Gastroesophageal sphincter (tissue), 4 donors: Measurements from ENCODE around the gene EPS8L2. TPM values are rescaled to one million over a fixed set of nuclear protein-coding genes. Genes with fewer than 3 reads are reported as not detected.

Experiments
- ATAC-seq: fragments of 150-250 bp; one replicate; pipeline ENCODE4 v1.9.1; 2016; ENCODE audit warnings: mild to moderate bottlenecking, moderate library complexity
- H3K27ac ChIP-seq, 4 donors: fragments of 200-600 bp; sonication (generic) in 3 of 4; 1 replicate in 3 of 4; 2 replicates in 1 of 4; pipeline ENCODE4 v1.5.1; 2016 to 2019
- H3K27me3 ChIP-seq: fragments of 200-600 bp; sonication (generic); one replicate; pipeline ENCODE4 v1.5.1; 2019
- H3K36me3 ChIP-seq, 2 donors: fragments of 200-600 bp; sonication (generic); one replicate each; pipeline ENCODE4 v1.5.1; 2019; ENCODE audit warnings: control low read depth in 1 of 2
- H3K4me1 ChIP-seq, 3 donors: fragments of 200-600 bp; sonication (generic); 1 replicate in 2 of 3; 2 replicates in 1 of 3; pipeline ENCODE4 v1.5.1; 2016 to 2019; ENCODE audit warnings: control low read depth in 2 of 3
- H3K4me3 ChIP-seq, 2 donors: fragments of 200-600 bp; sonication (generic); one replicate each; pipeline ENCODE4 v1.5.1; 2019; ENCODE audit warnings: mild to moderate bottlenecking in 1 of 2, moderate library complexity in 1 of 2
- H3K9me3 ChIP-seq, 3 donors: fragments of 200-600 bp; sonication (generic); one replicate each; pipeline ENCODE4 v1.5.1; 2017 to 2019; ENCODE audit warnings: control low read depth in 2 of 3
- EP300 ChIP-seq: sonication (generic); formaldehyde crosslinking; IDR thresholded peaks from one replicate; pipeline ENCODE4 v1.6.1; 2017; ENCODE audit warnings: antibody characterized with exemption, mild to moderate bottlenecking
- POLR2A ChIP-seq, 2 donors: fragments of 450-650 bp; IDR thresholded peaks; one replicate each; pipeline ENCODE4 v1.6.1; 2017; ENCODE audit warnings: antibody characterized with exemption in 2 of 2, mild to moderate bottlenecking in 2 of 2, moderate library complexity in 1 of 2
- POLR2AphosphoS5 ChIP-seq: sonication (generic); formaldehyde crosslinking; IDR thresholded peaks from one replicate; pipeline ENCODE4 v1.6.1; 2017; ENCODE audit warnings: antibody characterized with exemption
- WGBS, 2 donors: methylation state at CpG; one replicate each; pipeline ENCODE4 v1.1.5; 2018; ENCODE audit warnings: low coverage in 1 of 2; 5-methylcytosine and 5-hydroxymethylcytosine counted together
- total RNA-seq, 4 donors: library from RNA; depleted of rRNA; stranded (reverse); fragments of >200 nt; gene quantifications; one replicate each; pipeline ENCODE4 v1.1.0, GENCODE V29; 2016
- TF ChIP-seq, protein P1 (sequence below), 4 experiments: fragments of 200-600 bp in 2 of 4; fragments of 450-650 bp in 2 of 4; sonication (generic) in 1 of 4; IDR thresholded peaks; one replicate each; pipeline ENCODE4 v1.5.1; 2017 to 2019; ENCODE audit warnings: antibody characterized with exemption in 4 of 4, mild to moderate bottlenecking in 2 of 4, moderate library complexity in 2 of 4

EPS8L2 gene
- total RNA-seq, 4 donors from 2014 or later, result 9.7 to 33.9 (median 24.0) TPM

- Histone ChIP-seq H3K36me3 (peaks cover 0 to 70% of the 10 kb centered on the region in 2 donors), H3K4me3 (no peak overlapping the region), H3K4me1 (peaks cover 0 to 7% (median 0%) of the 10 kb centered on the region in 3 donors), H3K9me3 (no peaks in the 10 kb centered on the region), H3K27ac (no peak overlapping the region), H3K27me3 (no peaks in the 10 kb centered on the region)
- 60 to 75% methylated on average over 1 to 2 of the region's 19 CpGs for WGBS, 2 donors
- no peak for TF ChIP-seq EP300
- no peak for ATAC-seq
Measured at GRCh38 chr11:660281-660680, 45.8 kb upstream of the EPS8L2 start.

GRCh38 chr11:660681-661444 is 45.2 kb upstream of the EPS8L2 start:
- ATAC-seq, result no peak
- no peak overlapping the region for H3K27ac ChIP-seq
- H3K27me3 ChIP-seq, result no peaks in the 10 kb centered on the region
- H3K4me3 ChIP-seq, result no peak overlapping the region
- H3K36me3 ChIP-seq, result peaks cover 0 to 72% of the 10 kb centered on the region in 2 donors
- WGBS, 2 donors, result 91 to 94% methylated on average over 2 to 7 of the region's 19 CpGs
- H3K4me1 ChIP-seq, result peaks cover 0 to 13% (median 5%) of the 10 kb centered on the region in 3 donors
- no peak for TF ChIP-seq EP300
- no peak for TF ChIP-seq POLR2AphosphoS5
- TF ChIP-seq, protein P1, sequence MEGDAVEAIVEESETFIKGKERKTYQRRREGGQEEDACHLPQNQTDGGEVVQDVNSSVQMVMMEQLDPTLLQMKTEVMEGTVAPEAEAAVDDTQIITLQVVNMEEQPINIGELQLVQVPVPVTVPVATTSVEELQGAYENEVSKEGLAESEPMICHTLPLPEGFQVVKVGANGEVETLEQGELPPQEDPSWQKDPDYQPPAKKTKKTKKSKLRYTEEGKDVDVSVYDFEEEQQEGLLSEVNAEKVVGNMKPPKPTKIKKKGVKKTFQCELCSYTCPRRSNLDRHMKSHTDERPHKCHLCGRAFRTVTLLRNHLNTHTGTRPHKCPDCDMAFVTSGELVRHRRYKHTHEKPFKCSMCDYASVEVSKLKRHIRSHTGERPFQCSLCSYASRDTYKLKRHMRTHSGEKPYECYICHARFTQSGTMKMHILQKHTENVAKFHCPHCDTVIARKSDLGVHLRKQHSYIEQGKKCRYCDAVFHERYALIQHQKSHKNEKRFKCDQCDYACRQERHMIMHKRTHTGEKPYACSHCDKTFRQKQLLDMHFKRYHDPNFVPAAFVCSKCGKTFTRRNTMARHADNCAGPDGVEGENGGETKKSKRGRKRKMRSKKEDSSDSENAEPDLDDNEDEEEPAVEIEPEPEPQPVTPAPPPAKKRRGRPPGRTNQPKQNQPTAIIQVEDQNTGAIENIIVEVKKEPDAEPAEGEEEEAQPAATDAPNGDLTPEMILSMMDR (IDR thresholded peaks at IDR 0.05), result no peak
- no peak for TF ChIP-seq POLR2A (IDR thresholded peaks at IDR 0.05)
- H3K9me3 ChIP-seq, result no peaks in the 10 kb centered on the region

DNA sequence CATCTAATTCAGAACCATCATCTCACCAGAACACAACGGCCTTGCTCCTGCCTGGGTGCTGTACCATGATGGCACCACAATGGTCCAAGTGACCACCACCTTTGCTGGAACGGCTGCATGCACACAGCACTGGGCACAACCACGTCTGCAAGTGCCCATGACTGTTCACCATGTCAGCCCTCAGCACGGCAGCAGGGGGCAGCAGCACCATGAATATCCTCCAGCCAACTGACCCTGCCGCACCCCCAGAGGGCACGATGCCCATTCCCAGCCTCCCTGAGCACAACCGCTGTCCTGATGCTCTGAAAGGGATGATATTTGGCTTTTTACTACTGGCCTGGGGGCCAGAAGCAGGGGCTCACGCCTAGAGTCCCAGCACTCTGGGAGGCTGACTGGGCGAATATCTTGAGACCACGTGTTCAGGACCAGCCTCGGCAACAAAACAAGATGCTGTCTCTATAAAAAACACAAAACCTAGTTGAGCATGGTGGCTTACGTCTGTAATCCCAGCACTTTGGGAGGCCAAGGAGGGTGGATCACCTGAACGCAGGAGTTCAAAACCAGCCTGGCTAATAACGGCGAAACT is 43.2 kb upstream of the EPS8L2 start:
- TF ChIP-seq, protein P1 (IDR thresholded peaks at IDR 0.05), result peak in 3 of 4 experiments; percentile 73 to 79 (median 77)
- TF ChIP-seq EP300, result no peak
- TF ChIP-seq POLR2A (IDR thresholded peaks at IDR 0.05), result no peak
- TF ChIP-seq POLR2AphosphoS5, result peak; percentile 61
- H3K27ac ChIP-seq, result no peak overlapping the region
- H3K27me3 ChIP-seq, result no peaks in the 10 kb centered on the region
- H3K9me3 ChIP-seq, result no peaks in the 10 kb centered on the region
- peaks cover 0 to 19% (median 5%) of the 10 kb centered on the region in 3 donors for H3K4me1 ChIP-seq
- H3K4me3 ChIP-seq, result no peak overlapping the region
- WGBS, 2 donors, result 81 to 89% methylated on average over 5 to 7 of the region's 15 CpGs
- ATAC-seq, result peak; percentile 67
- H3K36me3 ChIP-seq, result peaks cover 0 to 63% of the 10 kb centered on the region in 2 donors

DNA sequence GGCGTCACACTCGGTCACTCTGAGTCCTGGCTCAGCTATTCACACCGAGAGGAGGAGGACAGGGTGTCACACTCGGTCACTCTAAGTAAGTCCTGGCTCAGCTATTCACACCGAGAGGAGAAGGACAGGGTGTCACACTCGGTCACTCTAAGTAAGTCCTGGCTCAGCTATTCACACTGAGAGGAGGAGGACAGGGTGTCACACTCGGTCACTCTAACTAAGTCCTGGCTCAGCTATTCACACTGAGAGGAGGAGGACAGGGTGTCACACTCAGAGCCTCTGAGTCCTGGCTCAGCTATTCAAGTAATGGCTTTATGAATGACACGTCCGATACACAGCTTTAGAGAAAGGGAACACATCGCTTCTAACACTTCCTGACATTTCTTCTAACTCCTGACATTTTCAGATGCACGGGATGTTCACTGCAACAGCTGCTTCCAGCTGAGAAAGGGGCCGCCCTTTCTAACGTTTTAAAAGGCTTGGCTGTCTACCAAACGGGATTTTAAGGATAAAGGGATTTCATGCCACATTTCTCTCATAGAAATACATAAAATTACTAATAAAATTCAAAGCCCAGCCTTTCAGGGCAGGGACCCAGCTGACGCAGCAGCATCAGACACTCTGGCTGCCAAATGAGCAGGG is 40.8 kb upstream of the EPS8L2 start:
- TF ChIP-seq POLR2AphosphoS5 (peak; percentile 9), EP300 (no peak)
- TF ChIP-seq, protein P1 (IDR thresholded peaks at IDR 0.05), result no peak
- H3K27me3 ChIP-seq, result no peaks in the 10 kb centered on the region
- 52 to 61% methylated on average over 5 of the region's 15 CpGs for WGBS, 2 donors
- no peak overlapping the region for H3K4me3 ChIP-seq
- ATAC-seq, result peak; percentile 10
- peaks cover 0 to 19% (median 5%) of the 10 kb centered on the region in 3 donors for H3K4me1 ChIP-seq
- peak overlapping the region in 3 of 4 donors; percentile 48 to 76 (median 50) for H3K27ac ChIP-seq
- peaks cover 0 to 41% of the 10 kb centered on the region in 2 donors for H3K36me3 ChIP-seq
- H3K9me3 ChIP-seq, result no peaks in the 10 kb centered on the region

DNA sequence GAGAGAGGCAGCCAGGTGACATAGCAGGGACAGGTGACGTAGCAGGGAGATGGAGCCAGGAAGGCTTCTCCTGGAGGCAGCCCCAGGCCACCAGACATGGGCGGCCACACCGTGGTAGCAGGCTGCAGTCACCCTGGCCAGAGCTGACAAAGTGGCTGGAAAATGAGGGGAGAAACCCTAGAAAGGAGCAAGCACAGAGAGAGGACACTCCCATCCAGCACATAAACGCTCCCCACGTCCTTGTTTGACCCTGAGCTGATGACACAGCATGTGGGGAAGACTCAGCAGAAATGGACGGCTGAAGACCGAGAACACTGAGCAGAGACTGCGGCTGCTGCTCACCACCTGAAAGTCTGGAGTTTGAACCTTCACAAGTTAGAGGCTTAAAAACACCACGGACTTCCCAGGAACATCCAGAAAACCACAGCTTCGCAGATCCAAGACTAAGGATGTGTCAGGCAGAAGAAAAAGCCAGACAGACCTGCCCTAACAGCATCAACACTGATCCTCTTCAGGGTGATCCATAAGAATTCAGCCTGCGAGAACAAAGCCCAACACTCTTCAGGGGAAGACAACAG is 40.2 kb upstream of the EPS8L2 start:
- Histone ChIP-seq H3K4me1 (peaks cover 0 to 19% (median 5%) of the 10 kb centered on the region in 3 donors), H3K27me3 (no peaks in the 10 kb centered on the region), H3K27ac (peak overlapping the region in 3 of 4 donors; percentile 48 to 76 (median 50)), H3K9me3 (no peaks in the 10 kb centered on the region), H3K36me3 (peaks cover 0 to 35% of the 10 kb centered on the region in 2 donors), H3K4me3 (no peak overlapping the region)
- ATAC-seq, result peak; percentile 76
- TF ChIP-seq POLR2A (IDR thresholded peaks at IDR 0.05), result no peak
- no peak for TF ChIP-seq POLR2AphosphoS5
- TF ChIP-seq EP300, result no peak
- 44 to 75% methylated on average over 1 to 7 of the region's 11 CpGs for WGBS, 2 donors
